B cell (primary cell): ENCODE data around the gene XPA. TPM values are rescaled to one million over a fixed set of nuclear protein-coding genes. Genes with fewer than 3 reads are reported as not detected.

ENCODE experiments used
- ATAC-seq: fragments of 200-7000 bp; cut with Tn5 transposase; one replicate; pipeline ENCODE4 v1.10.0; 2021; ENCODE audit warnings: low read depth, mild to moderate bottlenecking, moderate number of reproducible peaks, moderate library complexity
- CTCF ChIA-PET: fragments of 350-600 bp; sonication (Branson Sonifier 250); formaldehyde crosslinking; loops from one replicate; lab custom pipeline; 2021; ENCODE audit warnings: antibody characterized with exemption, inconsistent platforms; lab: Charles Lee
- POLR2A ChIA-PET: fragments of 350-600 bp; sonication (Branson Sonifier 250); formaldehyde crosslinking; loops from one replicate; lab custom pipeline; 2021; ENCODE audit warnings: antibody characterized with exemption; lab: Charles Lee
- DNase-seq: peaks from one replicate; pipeline ENCODE4 v3.0.0; 2013
- H2AFZ ChIP-seq: 2 replicates; pipeline ENCODE4 v1.6.1; 2012; ENCODE audit warnings: mild to moderate bottlenecking, low read depth, low read length; ENCODE audit not compliant: insufficient read depth, poor library complexity, severe bottlenecking
- H3K27ac ChIP-seq, 2 donors: 1 replicate in 1 of 2; 2 replicates in 1 of 2; pipeline ENCODE4 v1.5.1; 2012 to 2013; ENCODE audit warnings: low read length in 2 of 2, mild to moderate bottlenecking in 2 of 2, moderate library complexity in 1 of 2
- H3K27me3 ChIP-seq, 4 experiments: fragments of 200-600 bp in 1 of 4; sonication (generic) in 1 of 4; replicated peaks in 1 of 4; 1 replicate in 2 of 4; 2 replicates in 2 of 4; pipeline versions ENCODE4 v1.6.1 to v1.7.0; 2013 to 2016; ENCODE audit warnings: low read length in 3 of 4, mild to moderate bottlenecking in 2 of 4, mixed read lengths in 1 of 4, moderate library complexity in 1 of 4; ENCODE audit not compliant: insufficient read depth in 4 of 4, control insufficient read depth in 3 of 4; ENCODE audit errors: control extremely low read depth in 1 of 4
- H3K36me3 ChIP-seq, 2 experiments: replicated peaks in 1 of 2; 1 replicate in 1 of 2; 2 replicates in 1 of 2; pipeline versions ENCODE4 v1.6.1 to v1.7.1; 2013; ENCODE audit warnings: low read length in 1 of 2; ENCODE audit not compliant: insufficient read depth in 2 of 2, control insufficient read depth in 1 of 2; ENCODE audit errors: control extremely low read depth in 1 of 2, extremely low read depth in 1 of 2
- H3K4me1 ChIP-seq, 2 donors: fragments of 200-600 bp in 1 of 2; sonication (generic) in 1 of 2; 1 replicate in 1 of 2; 2 replicates in 1 of 2; pipeline versions ENCODE4 v1.5.1 to v1.6.1; 2013 to 2017; ENCODE audit warnings: low read length in 2 of 2; ENCODE audit not compliant: control insufficient read depth in 2 of 2, insufficient read depth in 2 of 2
- H3K4me2 ChIP-seq: replicated peaks from 2 replicates; pipeline ENCODE3; 2012; ENCODE audit warnings: mild to moderate bottlenecking, low read depth, low read length; ENCODE audit not compliant: poor library complexity, severe bottlenecking
- H3K4me3 ChIP-seq, 5 experiments: fragments of 200-600 bp in 1 of 5; sonication (generic) in 1 of 5; 1 replicate in 3 of 5; 2 replicates in 2 of 5; pipeline versions ENCODE4 v1.5.1 to v1.7.0; 2011 to 2016; ENCODE audit warnings: low read length in 4 of 5, mild to moderate bottlenecking in 4 of 5, low read depth in 2 of 5, control low read depth in 1 of 5, moderate library complexity in 1 of 5; ENCODE audit not compliant: insufficient read depth in 1 of 5; ENCODE audit errors: control extremely low read depth in 1 of 5, extremely low read depth in 1 of 5
- H3K79me2 ChIP-seq: fragments of 200-600 bp; sonication (generic); one replicate; pipeline ENCODE4 v1.6.0; 2016; ENCODE audit warnings: low read length; ENCODE audit not compliant: control insufficient read depth, insufficient read depth
- H3K9ac ChIP-seq: fragments of 200-600 bp; sonication (generic); 2 replicates; pipeline ENCODE4 v1.6.1; 2017; ENCODE audit warnings: mild to moderate bottlenecking, low read length, moderate library complexity
- H3K9me3 ChIP-seq, 3 donors: one replicate each; pipeline versions ENCODE4 v1.6.1 to v1.7.1; 2013; ENCODE audit warnings: low read length in 2 of 3; ENCODE audit not compliant: control insufficient read depth in 2 of 3, insufficient read depth in 1 of 3; ENCODE audit errors: control extremely low read depth in 1 of 3
- H4K20me1 ChIP-seq: 2 replicates; pipeline ENCODE4 v1.6.0; 2012; ENCODE audit warnings: mild to moderate bottlenecking, low read length; ENCODE audit not compliant: insufficient read depth, control insufficient read depth, poor library complexity, severe bottlenecking
- H3K27ac Mint-ChIP-seq: one replicate; pipeline ENCODE4 v1.8.0; 2021; ENCODE audit warnings: mixed read lengths
- H3K27me3 Mint-ChIP-seq: one replicate; pipeline ENCODE4 v1.8.0; 2021; ENCODE audit warnings: mixed read lengths
- H3K4me1 Mint-ChIP-seq: one replicate; pipeline ENCODE4 v1.8.0; 2021; ENCODE audit warnings: mixed read lengths
- H3K4me3 Mint-ChIP-seq: one replicate; pipeline ENCODE4 v1.8.0; 2021; ENCODE audit warnings: mixed read lengths
- H3K9me3 Mint-ChIP-seq: one replicate; pipeline ENCODE4 v1.8.0; 2022; ENCODE audit warnings: mixed read lengths; ENCODE audit not compliant: insufficient read depth
- CTCF ChIP-seq: fragments of 200-600 bp; IDR thresholded peaks from one replicate; pipeline ENCODE4 v1.8.0; 2022; ENCODE audit warnings: antibody characterized with exemption, mild to moderate bottlenecking
- EZH2 ChIP-seq: IDR thresholded peaks from 2 replicates; pipeline ENCODE4 v1.6.1; 2012; ENCODE audit warnings: borderline replicate concordance, low read depth, mild to moderate bottlenecking, moderate library complexity, low read length; ENCODE audit not compliant: insufficient read depth, poor library complexity, severe bottlenecking
- WGBS: methylation state at CpG from one replicate; pipeline ENCODE4 v1.1.5; 2013; ENCODE audit warnings: missing lambda C conversion rate; ENCODE audit not compliant: insufficient coverage; 5-methylcytosine and 5-hydroxymethylcytosine counted together
- intact Hi-C: fragments of 100-400 bp; cut with micrococcal nuclease; formaldehyde crosslinking; loops from one replicate; pipeline ENCODE4 v1.10.0; 2022
- polyA plus RNA-seq: library from polyadenylated mRNA; depleted of rRNA; stranded (reverse); fragments of >200 nt; gene quantifications from 2 replicates; pipeline ENCODE4 v1.2.3, GENCODE V29; 2012
- total RNA-seq, 2 donors: library from RNA; stranded (reverse); fragments of 120-200 nt in 1 of 2; gene quantifications; 1 replicate in 1 of 2; 2 replicates in 1 of 2; pipeline versions ENCODE4 v1.2.3 to v1.2.4, GENCODE V29; 2013 to 2022

XPA gene
- total and polyA plus RNA-seq, 2 donors (not counting 1 experiment from before 2014, with no cell fraction given) = 3.8 to 21.3 TPM

- intact Hi-C loops = no loop called here
- WGBS = no CpG with 5 or more reads among the region's 5 CpGs
These were observed 36.8 kb downstream of the XPA start for GRCh38 chr9:97660340-97660739.

GRCh38 chr9:97659771-97660170 lies 37.4 kb downstream of the XPA start:
- Histone ChIP-seq H2AFZ (no peak overlapping the region), H3K27ac (peak overlapping the region in 1 of 2 donors; percentile 35), H3K27me3 (no peaks in the 10 kb centered on the region), H4K20me1 (no peaks in the 10 kb centered on the region), H3K79me2 (no peaks in the 10 kb centered on the region), H3K36me3 (peaks cover 4 to 82% of the 10 kb centered on the region in 2 experiments), H3K9me3 (no peaks in the 10 kb centered on the region), H3K4me2 (no peak overlapping the region), H3K4me1 (no peaks in the 10 kb centered on the region), H3K4me3 (no peak overlapping the region), H3K9ac (no peak overlapping the region)
- 100% methylated on average over 1 of the region's 3 CpGs for WGBS
- no peak for TF ChIP-seq EZH2
- TF ChIP-seq CTCF = no peak
- Mint-ChIP-seq H3K4me1 (peaks cover 11% of the 10 kb centered on the region), H3K27me3 (no peaks in the 10 kb centered on the region), H3K4me3 (no peak overlapping the region), H3K27ac (no peak overlapping the region), H3K9me3 (no peaks in the 10 kb centered on the region)
- intact Hi-C loops = no loop called here
- ATAC-seq (no peak), DNase-seq (no peak)
- ChIA-PET CTCF (interaction anchor here (1.3 kb wide), 1 partner anchor 14 kb away, joined by 4 read pairs; no protein-coding TSS in a partner anchor), POLR2A (no interaction called here)

More at GRCh38 chr9:97660340-97660739, 36.8 kb downstream of the XPA start:
- no peaks in the 10 kb centered on the region for H3K9me3 Mint-ChIP-seq
- peaks cover 4 to 87% of the 10 kb centered on the region in 2 experiments for H3K36me3 ChIP-seq
- H3K27me3 ChIP-seq = no peaks in the 10 kb centered on the region
- peak; percentile 26 for DNase-seq
- H2AFZ ChIP-seq = no peak overlapping the region
- TF ChIP-seq CTCF (no peak), EZH2 (no peak)
- no peaks in the 10 kb centered on the region for H3K4me1 ChIP-seq
- H3K27ac ChIP-seq = peak overlapping the region in 1 of 2 donors; percentile 35
- no peak overlapping the region for H3K4me3 Mint-ChIP-seq
- no peak overlapping the region for H3K4me3 ChIP-seq
- ChIA-PET POLR2A (no interaction called here), CTCF (interaction anchor here (1.3 kb wide), 1 partner anchor 14 kb away, joined by 4 read pairs; no protein-coding TSS in a partner anchor)
- ATAC-seq = no peak
- H3K27ac Mint-ChIP-seq = no peak overlapping the region
- H3K79me2 ChIP-seq = no peaks in the 10 kb centered on the region
- H3K9ac ChIP-seq = no peak overlapping the region
- H3K4me2 ChIP-seq = no peak overlapping the region
- no peaks in the 10 kb centered on the region for H3K27me3 Mint-ChIP-seq
- no peaks in the 10 kb centered on the region for H3K9me3 ChIP-seq
- H4K20me1 ChIP-seq = no peaks in the 10 kb centered on the region
- peaks cover 11% of the 10 kb centered on the region for H3K4me1 Mint-ChIP-seq
